ENCODE data around the gene TRPC3.
A peak's percentile ranks its signal among the peaks of the same experiment; 100 is the strongest.

The TRPC3 gene

GRCh38 chr4:121869841-121870822 is 81.7 kb downstream of the TRPC3 start, which contains the start of gene BBS7:
TSS of gene BBS7 (minus strand) at chr4:121870474. CDS start at chr4:121870313, 161 bp downstream.
- peak; percentile 95 for DNase-seq

- DNase-seq: no peak
Observed at GRCh38 chr4:121863799-121864198, 88.1 kb downstream of the TRPC3 start.

- DNase-seq: no peak
Observed at GRCh38 chr4:121861426-121861825, 90.4 kb downstream of the TRPC3 start.

- no peak for DNase-seq
Observed at GRCh38 chr4:121860121-121860520, 91.7 kb downstream of the TRPC3 start.

GRCh38 chr4:121851354-121851753 is 100.5 kb downstream of the TRPC3 start:
- no peak for DNase-seq

GRCh38 chr4:121846662-121847061 is 105.2 kb downstream of the TRPC3 start:
- no peak for DNase-seq

- no peak for DNase-seq
Observed at GRCh38 chr4:121842862-121843261, 109.0 kb downstream of the TRPC3 start.

- no peak for DNase-seq
Observed at GRCh38 chr4:121838136-121838535, 113.7 kb downstream of the TRPC3 start.

- DNase-seq: no peak
Observed at GRCh38 chr4:121829511-121829910, 122.3 kb downstream of the TRPC3 start.

All from stimulated activated naive CD4-positive, alpha-beta T cell treated with Interleukin-2 at 50 U/mL for 16 hours (primary cell).